Measurements from ENCODE around the gene MTF2. TPM values are rescaled to one million over a fixed set of nuclear protein-coding genes. Genes with fewer than 3 reads are reported as not detected.

MTF2 gene
- polyA plus RNA-seq, 1 donor (not counting 4 experiments of a cell fraction or from before 2014, with no cell fraction given) = 24.8 TPM

GRCh38 chr1:93087532-93087931 lies 8.4 kb downstream of the MTF2 start:
- Histone ChIP-seq H3K9me1 (ENCODE audit: control insufficient read depth, extremely low read depth, insufficient read depth, low read length) (no peaks in the 10 kb centered on the region), H3K4me2 (ENCODE audit: control insufficient read depth, extremely low read depth, insufficient read depth, low read depth, low read length) (no peak overlapping the region), H3K79me2 (ENCODE audit: control insufficient read depth, insufficient read depth, low read length) (peaks cover 96% of the 10 kb centered on the region), H3K4me3 (ENCODE audit: control insufficient read depth in 2 of 3, extremely low read depth in 1 of 3, insufficient read depth in 2 of 3, low read depth in 1 of 3, low read length in 3 of 3) (no peak overlapping the region), H3K27me3 (ENCODE audit: control insufficient read depth, extremely low read depth, insufficient read depth, low read length) (no peaks in the 10 kb centered on the region), H3K4me1 (ENCODE audit: control insufficient read depth, extremely low read depth, insufficient read depth, low read length) (no peaks in the 10 kb centered on the region), H3K9ac (ENCODE audit: control insufficient read depth, extremely low read depth, insufficient read depth, low read length) (no peak overlapping the region), H2AFZ (ENCODE audit: control insufficient read depth, low read length) (no peak overlapping the region), H3K9me3 (ENCODE audit: control insufficient read depth, low read depth, low read length) (no peaks in the 10 kb centered on the region), H3K27ac (ENCODE audit: control insufficient read depth, insufficient read depth, low read length) (no peak overlapping the region), H4K20me1 (ENCODE audit: control insufficient read depth, extremely low read depth, insufficient read depth, low read length) (peaks cover 5% of the 10 kb centered on the region), H3K36me3 (ENCODE audit: control insufficient read depth in 2 of 2, extremely low read depth in 1 of 2, insufficient read depth in 2 of 2, low read length in 2 of 2) (peaks cover 1 to 6% of the 10 kb centered on the region in 2 experiments)
- DNase-seq (ENCODE audit: low read depth, low spot score) (no peak), FAIRE-seq (no peak)
- TF ChIP-seq EZH2 (IDR thresholded peaks at IDR 0.05; ENCODE audit: low read length) (no peak), CTCF (optimal IDR thresholded peaks at IDR 0.05 in 1 of 3, IDR thresholded peaks at IDR 0.05 in 1 of 3, conservative IDR thresholded peaks at IDR 0.05 in 1 of 3; ENCODE audit: extremely low read depth in 1 of 3, insufficient read depth in 2 of 3, low read length in 3 of 3) (no peak)
- dilution Hi-C loops (cut with MboI; ENCODE audit: extremely low pct_ligation_motif_present, low sequenced_read_pairs) = no loop called here

GRCh38 chr1:93093332-93094006 lies 14.4 kb downstream of the MTF2 start:
- no peaks in the 10 kb centered on the region for H3K9me3 ChIP-seq (ENCODE audit: control insufficient read depth, low read depth, low read length)
- peaks cover 5% of the 10 kb centered on the region for H4K20me1 ChIP-seq (ENCODE audit: control insufficient read depth, extremely low read depth, insufficient read depth, low read length)
- no peak for FAIRE-seq
- no peak overlapping the region for H2AFZ ChIP-seq (ENCODE audit: control insufficient read depth, low read length)
- H3K9ac ChIP-seq (ENCODE audit: control insufficient read depth, extremely low read depth, insufficient read depth, low read length) = no peak overlapping the region
- no peaks in the 10 kb centered on the region for H3K4me1 ChIP-seq (ENCODE audit: control insufficient read depth, extremely low read depth, insufficient read depth, low read length)
- H3K27me3 ChIP-seq (ENCODE audit: control insufficient read depth, extremely low read depth, insufficient read depth, low read length) = no peaks in the 10 kb centered on the region
- H3K9me1 ChIP-seq (ENCODE audit: control insufficient read depth, extremely low read depth, insufficient read depth, low read length) = no peaks in the 10 kb centered on the region
- peaks cover 95% of the 10 kb centered on the region for H3K79me2 ChIP-seq (ENCODE audit: control insufficient read depth, insufficient read depth, low read length)
- dilution Hi-C loops (cut with MboI; ENCODE audit: extremely low pct_ligation_motif_present, low sequenced_read_pairs) = no loop called here
- no peak overlapping the region for H3K27ac ChIP-seq (ENCODE audit: control insufficient read depth, insufficient read depth, low read length)
- H3K4me3 ChIP-seq (ENCODE audit: control insufficient read depth in 2 of 3, extremely low read depth in 1 of 3, insufficient read depth in 2 of 3, low read depth in 1 of 3, low read length in 3 of 3) = no peak overlapping the region
- peaks cover 0 to 3% of the 10 kb centered on the region in 2 experiments for H3K36me3 ChIP-seq (ENCODE audit: control insufficient read depth in 2 of 2, extremely low read depth in 1 of 2, insufficient read depth in 2 of 2, low read length in 2 of 2)
- DNase-seq (ENCODE audit: low read depth, low spot score) = no peak
- no peak overlapping the region for H3K4me2 ChIP-seq (ENCODE audit: control insufficient read depth, extremely low read depth, insufficient read depth, low read depth, low read length)
- TF ChIP-seq CTCF (optimal IDR thresholded peaks at IDR 0.05 in 1 of 3, IDR thresholded peaks at IDR 0.05 in 1 of 3, conservative IDR thresholded peaks at IDR 0.05 in 1 of 3; ENCODE audit: extremely low read depth in 1 of 3, insufficient read depth in 2 of 3, low read length in 3 of 3) = no peak
- TF ChIP-seq EZH2 (IDR thresholded peaks at IDR 0.05; ENCODE audit: low read length) = no peak

Measured in keratinocyte (primary cell).